Colonic mucosa (tissue), 4 donors: ENCODE results near the gene ARHGAP27. TPM values are rescaled to one million over a fixed set of nuclear protein-coding genes. Genes with fewer than 3 reads are reported as not detected.
A peak's percentile ranks its signal among the peaks of the same experiment; 100 is the strongest.

Experiments
- DNase-seq: peaks from one replicate; pipeline ENCODE4 v3.0.0-alpha.2; 2020
- H3K27ac ChIP-seq: fragments of 200-600 bp; one replicate; pipeline ENCODE4 v1.8.0; 2021
- H3K27me3 ChIP-seq: fragments of 200-600 bp; one replicate; pipeline ENCODE4 v1.8.0; 2021
- H3K36me3 ChIP-seq: fragments of 200-600 bp; one replicate; pipeline ENCODE4 v1.8.0; 2021
- H3K4me1 ChIP-seq: fragments of 200-600 bp; one replicate; pipeline ENCODE4 v1.8.0; 2021; ENCODE audit warnings: mild to moderate bottlenecking
- H3K4me3 ChIP-seq: fragments of 200-600 bp; one replicate; pipeline ENCODE4 v1.8.0; 2021
- H3K9ac ChIP-seq, 2 donors: one replicate each; pipeline ENCODE4 v1.7.0; 2013; ENCODE audit warnings: control low read depth in 2 of 2, low read depth in 2 of 2, low read length in 2 of 2
- H3K9me3 ChIP-seq: fragments of 200-600 bp; one replicate; pipeline ENCODE4 v1.8.0; 2021
- CTCF ChIP-seq: fragments of 200-600 bp; IDR thresholded peaks from one replicate; pipeline ENCODE4 v1.8.0; 2022; ENCODE audit warnings: antibody characterized with exemption, mild to moderate bottlenecking
- intact Hi-C: fragments of 100-400 bp; cut with DNase I; formaldehyde crosslinking; loops from one replicate; pipeline ENCODE4 v1.14.1; 2022
- total RNA-seq, 2 donors: library from RNA; stranded (reverse); fragmentation: NEBNext Ultra II Directional in 1 of 2; extraction: Animal tissue kit (Norgen Biotek cat#: 25700) in 1 of 2; gene quantifications; one replicate each; pipeline ENCODE4 v1.2.1, GENCODE V29; 2021
- donor health status: healthy.
- donor health status: DM: no; HTN: no; CAD: no.
- donor health status: DM: no; HTN: no; CAD: no.

Gene ARHGAP27
- total RNA-seq, 2 donors from 2014 or later = 107 to 165 TPM

- Histone ChIP-seq H3K9me3 (no peaks in the 10 kb centered on the region), H3K36me3 (no peaks in the 10 kb centered on the region), H3K4me1 (peaks cover 10% of the 10 kb centered on the region), H3K9ac (peak overlapping the region; percentile 84 to 93), H3K27ac (peak overlapping the region; percentile 89), H3K4me3 (peak overlapping the region; percentile 65), H3K27me3 (no peaks in the 10 kb centered on the region)
- TF ChIP-seq CTCF = no peak
- intact Hi-C loops = no loop called here
- DNase-seq = peak; percentile 96
These were observed 902 bp downstream of the ARHGAP27 start for GRCh38 chr17:45431531-45432404.

GRCh38 chr17:45430738-45431530, 1.7 kb downstream of the ARHGAP27 start:
- H3K9ac ChIP-seq = peak overlapping the region; percentile 68 to 93
- no peaks in the 10 kb centered on the region for H3K27me3 ChIP-seq

GRCh38 chr17:45430006-45430737, 2.5 kb downstream of the ARHGAP27 start:
- H3K27me3 ChIP-seq = no peaks in the 10 kb centered on the region
- H3K4me3 ChIP-seq = peak overlapping the region; percentile 65

More at GRCh38 chr17:45430738-45431530, 1.7 kb downstream of the ARHGAP27 start:
- H3K9me3 ChIP-seq = no peaks in the 10 kb centered on the region
- peak; percentile 75 for DNase-seq
- peak overlapping the region; percentile 65 for H3K4me3 ChIP-seq
- peak overlapping the region; percentile 89 for H3K27ac ChIP-seq
- no peak for TF ChIP-seq CTCF
- no peaks in the 10 kb centered on the region for H3K36me3 ChIP-seq
- H3K4me1 ChIP-seq = peaks cover 14% of the 10 kb centered on the region
- intact Hi-C loops = no loop called here

GRCh38 chr17:45429339-45430005, 3.2 kb downstream of the ARHGAP27 start:
- DNase-seq = no peak
- Histone ChIP-seq H3K27me3 (no peaks in the 10 kb centered on the region), H3K36me3 (no peaks in the 10 kb centered on the region), H3K9me3 (no peaks in the 10 kb centered on the region), H3K9ac (no peak overlapping the region), H3K4me3 (no peak overlapping the region), H3K27ac (peak overlapping the region; percentile 61), H3K4me1 (peaks cover 16% of the 10 kb centered on the region)
- intact Hi-C loops = no loop called here
- TF ChIP-seq CTCF = no peak

More at GRCh38 chr17:45430006-45430737, 2.5 kb downstream of the ARHGAP27 start:
- intact Hi-C loops = no loop called here
- no peak for DNase-seq
- no peak for TF ChIP-seq CTCF
- H3K9ac ChIP-seq = no peak overlapping the region
- peaks cover 16% of the 10 kb centered on the region for H3K4me1 ChIP-seq
- no peaks in the 10 kb centered on the region for H3K9me3 ChIP-seq
- H3K27ac ChIP-seq = peak overlapping the region; percentile 89
- no peaks in the 10 kb centered on the region for H3K36me3 ChIP-seq
